Measurements from ENCODE around the gene UBAC1. TPM values are rescaled to one million over a fixed set of nuclear protein-coding genes. Genes with fewer than 3 reads are reported as not detected.

The UBAC1 gene
- total and polyA plus RNA-seq, 9 of the 15 experiments (the other 6 are each of a cell fraction or from before 2014, with no cell fraction given): 94.0 to 399 (median 228) TPM

DNA sequence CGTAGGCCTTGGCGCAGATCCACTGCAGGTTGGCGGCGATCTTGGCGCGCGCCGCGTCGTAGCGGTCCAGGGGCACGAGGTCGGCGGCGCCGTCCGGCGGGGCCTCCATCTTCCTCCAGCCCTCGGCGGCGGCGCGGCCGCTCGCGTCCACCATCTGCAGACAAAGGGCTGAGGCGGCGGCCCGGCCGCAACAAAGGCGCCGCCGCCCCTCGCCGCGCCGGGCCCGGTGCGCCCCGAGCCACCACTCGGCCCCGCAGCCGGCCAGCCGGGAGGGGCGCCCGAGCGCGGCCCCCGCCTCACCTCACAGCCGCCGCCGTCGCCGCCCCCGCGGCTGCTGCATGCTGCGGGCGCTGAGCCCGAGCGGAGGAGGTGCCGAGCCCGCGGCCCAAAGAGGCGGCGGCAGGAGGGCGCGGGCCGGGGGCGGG is 54.2 kb downstream of the UBAC1 start (continued):
- TF ChIP-seq, protein P1, sequence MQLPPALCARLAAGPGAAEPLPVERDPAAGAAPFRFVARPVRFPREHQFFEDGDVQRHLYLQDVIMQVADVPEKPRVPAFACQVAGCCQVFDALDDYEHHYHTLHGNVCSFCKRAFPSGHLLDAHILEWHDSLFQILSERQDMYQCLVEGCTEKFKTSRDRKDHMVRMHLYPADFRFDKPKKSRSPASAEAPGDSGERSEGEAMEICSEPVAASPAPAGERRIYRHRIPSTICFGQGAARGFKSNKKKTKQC (CRISPR knock-in tag; IDR thresholded peaks at IDR 0.05): no peak
- TF ChIP-seq, protein P2, sequence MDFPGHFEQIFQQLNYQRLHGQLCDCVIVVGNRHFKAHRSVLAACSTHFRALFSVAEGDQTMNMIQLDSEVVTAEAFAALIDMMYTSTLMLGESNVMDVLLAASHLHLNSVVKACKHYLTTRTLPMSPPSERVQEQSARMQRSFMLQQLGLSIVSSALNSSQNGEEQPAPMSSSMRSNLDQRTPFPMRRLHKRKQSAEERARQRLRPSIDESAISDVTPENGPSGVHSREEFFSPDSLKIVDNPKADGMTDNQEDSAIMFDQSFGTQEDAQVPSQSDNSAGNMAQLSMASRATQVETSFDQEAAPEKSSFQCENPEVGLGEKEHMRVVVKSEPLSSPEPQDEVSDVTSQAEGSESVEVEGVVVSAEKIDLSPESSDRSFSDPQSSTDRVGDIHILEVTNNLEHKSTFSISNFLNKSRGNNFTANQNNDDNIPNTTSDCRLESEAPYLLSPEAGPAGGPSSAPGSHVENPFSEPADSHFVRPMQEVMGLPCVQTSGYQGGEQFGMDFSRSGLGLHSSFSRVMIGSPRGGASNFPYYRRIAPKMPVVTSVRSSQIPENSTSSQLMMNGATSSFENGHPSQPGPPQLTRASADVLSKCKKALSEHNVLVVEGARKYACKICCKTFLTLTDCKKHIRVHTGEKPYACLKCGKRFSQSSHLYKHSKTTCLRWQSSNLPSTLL (IDR thresholded peaks at IDR 0.05): no peak
- TF ChIP-seq ZNF253 (CRISPR knock-in tag; conservative IDR thresholded peaks at IDR 0.05): no peak
- TF ChIP-seq, protein P3, sequence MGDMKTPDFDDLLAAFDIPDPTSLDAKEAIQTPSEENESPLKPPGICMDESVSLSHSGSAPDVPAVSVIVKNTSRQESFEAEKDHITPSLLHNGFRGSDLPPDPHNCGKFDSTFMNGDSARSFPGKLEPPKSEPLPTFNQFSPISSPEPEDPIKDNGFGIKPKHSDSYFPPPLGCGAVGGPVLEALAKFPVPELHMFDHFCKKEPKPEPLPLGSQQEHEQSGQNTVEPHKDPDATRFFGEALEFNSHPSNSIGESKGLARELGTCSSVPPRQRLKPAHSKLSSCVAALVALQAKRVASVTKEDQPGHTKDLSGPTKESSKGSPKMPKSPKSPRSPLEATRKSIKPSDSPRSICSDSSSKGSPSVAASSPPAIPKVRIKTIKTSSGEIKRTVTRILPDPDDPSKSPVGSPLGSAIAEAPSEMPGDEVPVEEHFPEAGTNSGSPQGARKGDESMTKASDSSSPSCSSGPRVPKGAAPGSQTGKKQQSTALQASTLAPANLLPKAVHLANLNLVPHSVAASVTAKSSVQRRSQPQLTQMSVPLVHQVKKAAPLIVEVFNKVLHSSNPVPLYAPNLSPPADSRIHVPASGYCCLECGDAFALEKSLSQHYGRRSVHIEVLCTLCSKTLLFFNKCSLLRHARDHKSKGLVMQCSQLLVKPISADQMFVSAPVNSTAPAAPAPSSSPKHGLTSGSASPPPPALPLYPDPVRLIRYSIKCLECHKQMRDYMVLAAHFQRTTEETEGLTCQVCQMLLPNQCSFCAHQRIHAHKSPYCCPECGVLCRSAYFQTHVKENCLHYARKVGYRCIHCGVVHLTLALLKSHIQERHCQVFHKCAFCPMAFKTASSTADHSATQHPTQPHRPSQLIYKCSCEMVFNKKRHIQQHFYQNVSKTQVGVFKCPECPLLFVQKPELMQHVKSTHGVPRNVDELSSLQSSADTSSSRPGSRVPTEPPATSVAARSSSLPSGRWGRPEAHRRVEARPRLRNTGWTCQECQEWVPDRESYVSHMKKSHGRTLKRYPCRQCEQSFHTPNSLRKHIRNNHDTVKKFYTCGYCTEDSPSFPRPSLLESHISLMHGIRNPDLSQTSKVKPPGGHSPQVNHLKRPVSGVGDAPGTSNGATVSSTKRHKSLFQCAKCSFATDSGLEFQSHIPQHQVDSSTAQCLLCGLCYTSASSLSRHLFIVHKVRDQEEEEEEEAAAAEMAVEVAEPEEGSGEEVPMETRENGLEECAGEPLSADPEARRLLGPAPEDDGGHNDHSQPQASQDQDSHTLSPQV (IDR thresholded peaks at IDR 0.05): peak; percentile 56; the same call in 1 of the 2 replicates
- TF ChIP-seq ZNF197 (CRISPR knock-in tag; IDR thresholded peaks at IDR 0.05; ENCODE audit: low read depth): peak; percentile 42; the same call in 1 of the 2 replicates
- TF ChIP-seq CXXC5 (CRISPR knock-in tag; IDR thresholded peaks at IDR 0.05): peak; percentile 71
- no peak for TF ChIP-seq ZBTB17 (CRISPR knock-in tag; IDR thresholded peaks at IDR 0.05)
- TF ChIP-seq ATF3 (IDR thresholded peaks at IDR 0.05): no peak
- no peak for TF ChIP-seq ATF3 (CRISPR knock-in tag; conservative IDR thresholded peaks at IDR 0.05)
- no peak for TF ChIP-seq DACH1 (IDR thresholded peaks at IDR 0.05; ENCODE audit: partially characterized antibody)
- 0 out of 2 replicates have a peak, but pooled peaks have one; percentile 51 for TF ChIP-seq GTF2A2 (tag; IDR thresholded peaks at IDR 0.05)
- no peak for TF ChIP-seq BDP1 (IDR thresholded peaks at IDR 0.05; ENCODE audit: insufficient read depth, insufficient read length)
- no peak for TF ChIP-seq TBL1XR1 (IDR thresholded peaks at IDR 0.05; ENCODE audit: low read length in 2 of 2)
- no peak for TF ChIP-seq NFIX (CRISPR knock-in tag; IDR thresholded peaks at IDR 0.05; ENCODE audit: low read depth)
